Right lobe of liver (tissue), 6 donors: ENCODE measurements around the gene NPC1. TPM values are rescaled to one million over a fixed set of nuclear protein-coding genes. Genes with fewer than 3 reads are reported as not detected.

Experiments used
- ATAC-seq, 4 donors: fragments of 200-7000 bp; cut with Tn5 transposase; one replicate each; pipeline ENCODE4 v1.9.1; 2020; ENCODE audit warnings: mild to moderate bottlenecking in 4 of 4, moderate library complexity in 4 of 4
- DNase-seq, 3 donors: peaks; one replicate each; pipeline ENCODE4 v3.0.0-alpha.2; 2020
- H3K27ac ChIP-seq, 3 donors: fragments of 200-600 bp; one replicate each; pipeline ENCODE4 v1.8.0; 2022
- H3K27me3 ChIP-seq, 2 donors: fragments of 200-600 bp; one replicate each; pipeline ENCODE4 v1.8.0; 2022
- H3K36me3 ChIP-seq, 4 donors: fragments of 200-600 bp; sonication (generic) in 1 of 4; one replicate each; pipeline versions ENCODE4 v1.5.1 to v1.8.0; 2017 to 2022; ENCODE audit warnings: control low read depth in 1 of 4
- H3K4me1 ChIP-seq, 4 donors: fragments of 200-600 bp; sonication (generic) in 1 of 4; one replicate each; pipeline versions ENCODE4 v1.5.1 to v1.8.0; 2017 to 2022; ENCODE audit warnings: control low read depth in 1 of 4
- H3K4me3 ChIP-seq, 3 donors: fragments of 200-600 bp; one replicate each; pipeline ENCODE4 v1.8.0; 2022
- H3K9me3 ChIP-seq, 4 donors: fragments of 200-600 bp; sonication (generic) in 1 of 4; one replicate each; pipeline versions ENCODE4 v1.5.1 to v1.8.0; 2017 to 2022; ENCODE audit warnings: control low read depth in 1 of 4
- CTCF ChIP-seq, 4 donors: fragments of 200-600 bp in 3 of 4; fragments of 450-650 bp in 1 of 4; IDR thresholded peaks; one replicate each; pipeline versions ENCODE4 v1.5.1 to v1.8.0; 2016 to 2022; ENCODE audit warnings: antibody characterized with exemption in 4 of 4, mild to moderate bottlenecking in 2 of 4
- POLR2A ChIP-seq: fragments of 450-650 bp; IDR thresholded peaks from one replicate; pipeline ENCODE4 v1.6.1; 2017; ENCODE audit warnings: antibody characterized with exemption, mild to moderate bottlenecking
- WGBS: methylation state at CpG from one replicate; pipeline ENCODE4 v1.1.6; 2018; ENCODE audit warnings: low coverage, low lambda C conversion rate; ENCODE audit not compliant: insufficient coverage; ENCODE audit errors: missing lambda C conversion rate; 5-methylcytosine and 5-hydroxymethylcytosine counted together
- intact Hi-C, 2 donors: fragments of 100-400 bp; cut with DNase I; formaldehyde crosslinking; loops; one replicate each; pipeline versions ENCODE4 v1.11.2 to v1.14.1; 2022
- total RNA-seq, 6 experiments: library from RNA; depleted of rRNA in 2 of 6; stranded (reverse); fragments of >200 nt in 2 of 6; fragmentation: NEBNext Ultra II Directional in 3 of 6; extraction: Animal tissue kit (Norgen Biotek cat#: 25700) in 3 of 6; gene quantifications; one replicate each; pipeline versions ENCODE4 v1.1.0 to v1.2.4, GENCODE V29; 2016 to 2023
- donor health status: DM: no; HTN: yes; CAD: no.
- donor health status: DM: no; HTN: no; CAD: no.
- donor health status: DM: no; HTN: no; CAD: no.
- donor health status: DM: no; HTN: yes; CAD: no.
- donor health status: DM: no; HTN: yes; CAD: no.

NPC1 gene
- total RNA-seq, 6 experiments from 2014 or later: 11.9 to 31.2 (median 20.0) TPM

- 43% methylated on average over 3 of the region's 3 CpGs for WGBS
These were observed 38.5 kb downstream of the NPC1 start for GRCh38 chr18:23547846-23548245.

GRCh38 chr18:23547306-23547705 is 39.0 kb downstream of the NPC1 start:
- TF ChIP-seq POLR2A (no peak), CTCF (IDR thresholded peaks at IDR 0.05) (no peak)
- intact Hi-C loops: no loop called here
- peaks cover 0 to 52% (median 7%) of the 10 kb centered on the region in 4 donors for H3K36me3 ChIP-seq
- H3K27me3 ChIP-seq: no peaks in the 10 kb centered on the region
- WGBS: 7% methylated on average over 3 of the region's 3 CpGs
- H3K4me3 ChIP-seq: no peak overlapping the region
- H3K4me1 ChIP-seq: peaks cover 0 to 15% (median 3%) of the 10 kb centered on the region in 4 donors
- ATAC-seq (no peak), DNase-seq (no peak)
- H3K9me3 ChIP-seq: no peaks in the 10 kb centered on the region
- H3K27ac ChIP-seq: peak overlapping the region in 1 of 3 donors; percentile 85

More at GRCh38 chr18:23547846-23548245, 38.5 kb downstream of the NPC1 start:
- Histone ChIP-seq H3K36me3 (peaks cover 0 to 52% (median 7%) of the 10 kb centered on the region in 4 donors), H3K4me3 (no peak overlapping the region), H3K4me1 (peaks cover 0 to 15% (median 3%) of the 10 kb centered on the region in 4 donors), H3K9me3 (no peaks in the 10 kb centered on the region), H3K27ac (peak overlapping the region in 2 of 3 donors; percentile 38 to 85), H3K27me3 (no peaks in the 10 kb centered on the region)
- TF ChIP-seq CTCF (IDR thresholded peaks at IDR 0.05): no peak
- no peak for TF ChIP-seq POLR2A
- intact Hi-C loops: no loop called here
- DNase-seq (no peak), ATAC-seq (peak in 1 of 4 donors; percentile 81)

GRCh38 chr18:23545247-23545789 is 41.0 kb downstream of the NPC1 start:
- TF ChIP-seq POLR2A: no peak
- TF ChIP-seq CTCF (IDR thresholded peaks at IDR 0.05): no peak
- Histone ChIP-seq H3K36me3 (peaks cover 0 to 60% (median 6%) of the 10 kb centered on the region in 4 donors), H3K9me3 (no peaks in the 10 kb centered on the region), H3K27ac (peak overlapping the region in 2 of 3 donors; percentile 48 to 85), H3K4me3 (no peak overlapping the region), H3K4me1 (peaks cover 0 to 15% (median 3%) of the 10 kb centered on the region in 4 donors), H3K27me3 (no peaks in the 10 kb centered on the region)
- WGBS: 49% methylated on average over 13 of the region's 13 CpGs
- intact Hi-C loops: no loop called here
- DNase-seq (peak in 2 of 3 donors; percentile 58 to 70), ATAC-seq (peak; percentile 83 to 95 (median 92))

GRCh38 chr18:23542461-23542860 is 43.8 kb downstream of the NPC1 start:
- H3K4me3 ChIP-seq: no peak overlapping the region
- no peak overlapping the region for H3K27ac ChIP-seq
- 80% methylated on average over 1 of the region's 2 CpGs for WGBS
- peaks cover 0 to 30% (median 3%) of the 10 kb centered on the region in 4 donors for H3K4me1 ChIP-seq
- DNase-seq (no peak), ATAC-seq (no peak)
- no peaks in the 10 kb centered on the region for H3K9me3 ChIP-seq
- TF ChIP-seq POLR2A (no peak), CTCF (IDR thresholded peaks at IDR 0.05) (no peak)
- H3K27me3 ChIP-seq: no peaks in the 10 kb centered on the region
- H3K36me3 ChIP-seq: peaks cover 0 to 71% (median 16%) of the 10 kb centered on the region in 4 donors
- intact Hi-C loops: no loop called here
